ENCODE measurements around the gene RPLP2.

RPLP2 gene

GRCh38 chr11:764322-765024 lies 45.3 kb upstream of the RPLP2 start:
- H3K36me3 ChIP-seq (ENCODE audit: insufficient read depth, low read length): peaks cover 80% of the 10 kb centered on the region
- H3K27ac ChIP-seq (ENCODE audit: low read length): no peak overlapping the region
- H4K20me1 ChIP-seq (ENCODE audit: insufficient read depth, low read length): peaks cover 45% of the 10 kb centered on the region
- no peak overlapping the region for H2AFZ ChIP-seq (ENCODE audit: low read depth, low read length)
- DNase-seq (no peak), ATAC-seq (ENCODE audit: insufficient read depth, low read depth) (no peak)
- H3K79me2 ChIP-seq (ENCODE audit: insufficient read depth, low read length): no peaks in the 10 kb centered on the region; the same call in 1 of the 2 replicates
- no peaks in the 10 kb centered on the region for H3K27me3 ChIP-seq (ENCODE audit: insufficient read depth, low read length, poor library complexity)
- H3K9ac ChIP-seq (ENCODE audit: low read depth, low read length): no peak overlapping the region
- H3K4me1 ChIP-seq (ENCODE audit: insufficient read depth, low read length): no peaks in the 10 kb centered on the region
- no peak overlapping the region for H3K4me3 ChIP-seq (ENCODE audit: low read depth in 1 of 2, low read length in 2 of 2)
- TF ChIP-seq EZH2 (IDR thresholded peaks at IDR 0.05; ENCODE audit: borderline replicate concordance, low read depth, low read length, severe bottlenecking): no peak
- TF ChIP-seq, protein P1, sequence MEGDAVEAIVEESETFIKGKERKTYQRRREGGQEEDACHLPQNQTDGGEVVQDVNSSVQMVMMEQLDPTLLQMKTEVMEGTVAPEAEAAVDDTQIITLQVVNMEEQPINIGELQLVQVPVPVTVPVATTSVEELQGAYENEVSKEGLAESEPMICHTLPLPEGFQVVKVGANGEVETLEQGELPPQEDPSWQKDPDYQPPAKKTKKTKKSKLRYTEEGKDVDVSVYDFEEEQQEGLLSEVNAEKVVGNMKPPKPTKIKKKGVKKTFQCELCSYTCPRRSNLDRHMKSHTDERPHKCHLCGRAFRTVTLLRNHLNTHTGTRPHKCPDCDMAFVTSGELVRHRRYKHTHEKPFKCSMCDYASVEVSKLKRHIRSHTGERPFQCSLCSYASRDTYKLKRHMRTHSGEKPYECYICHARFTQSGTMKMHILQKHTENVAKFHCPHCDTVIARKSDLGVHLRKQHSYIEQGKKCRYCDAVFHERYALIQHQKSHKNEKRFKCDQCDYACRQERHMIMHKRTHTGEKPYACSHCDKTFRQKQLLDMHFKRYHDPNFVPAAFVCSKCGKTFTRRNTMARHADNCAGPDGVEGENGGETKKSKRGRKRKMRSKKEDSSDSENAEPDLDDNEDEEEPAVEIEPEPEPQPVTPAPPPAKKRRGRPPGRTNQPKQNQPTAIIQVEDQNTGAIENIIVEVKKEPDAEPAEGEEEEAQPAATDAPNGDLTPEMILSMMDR (IDR thresholded peaks at IDR 0.05; ENCODE audit: borderline replicate concordance, extremely low read depth, low read length, poor library complexity, severe bottlenecking): no peak
- no peak overlapping the region for H3K4me2 ChIP-seq (ENCODE audit: insufficient read depth, low read length)
- H3K9me3 ChIP-seq (ENCODE audit: insufficient read depth, low read length, severe bottlenecking): no peaks in the 10 kb centered on the region

- Histone ChIP-seq H3K36me3 (ENCODE audit: insufficient read depth, low read length) (peaks cover 78% of the 10 kb centered on the region), H3K4me1 (ENCODE audit: insufficient read depth, low read length) (no peaks in the 10 kb centered on the region), H3K79me2 (ENCODE audit: insufficient read depth, low read length) (no peaks in the 10 kb centered on the region; the same call in 1 of the 2 replicates), H3K27me3 (ENCODE audit: insufficient read depth, low read length, poor library complexity) (no peaks in the 10 kb centered on the region), H3K27ac (ENCODE audit: low read length) (no peak overlapping the region), H3K4me3 (ENCODE audit: low read depth in 1 of 2, low read length in 2 of 2) (no peak overlapping the region), H3K9me3 (ENCODE audit: insufficient read depth, low read length, severe bottlenecking) (no peaks in the 10 kb centered on the region), H2AFZ (ENCODE audit: low read depth, low read length) (no peak overlapping the region), H3K9ac (ENCODE audit: low read depth, low read length) (no peak overlapping the region), H3K4me2 (ENCODE audit: insufficient read depth, low read length) (no peak overlapping the region), H4K20me1 (ENCODE audit: insufficient read depth, low read length) (peaks cover 49% of the 10 kb centered on the region)
- no peak for TF ChIP-seq EZH2 (IDR thresholded peaks at IDR 0.05; ENCODE audit: borderline replicate concordance, low read depth, low read length, severe bottlenecking)
- TF ChIP-seq, protein P1 (IDR thresholded peaks at IDR 0.05; ENCODE audit: borderline replicate concordance, extremely low read depth, low read length, poor library complexity, severe bottlenecking): peak; percentile 84
- DNase-seq (peak; percentile 73), ATAC-seq (ENCODE audit: insufficient read depth, low read depth) (peak; percentile 73)
Observed at GRCh38 chr11:765025-765801, 44.6 kb upstream of the RPLP2 start.

GRCh38 chr11:765802-766091 lies 44.0 kb upstream of the RPLP2 start:
- no peaks in the 10 kb centered on the region for H3K27me3 ChIP-seq (ENCODE audit: insufficient read depth, low read length, poor library complexity)
- no peak for ATAC-seq (ENCODE audit: insufficient read depth, low read depth)
- no peak overlapping the region for H3K27ac ChIP-seq (ENCODE audit: low read length)
- H3K4me3 ChIP-seq (ENCODE audit: low read depth in 1 of 2, low read length in 2 of 2): no peak overlapping the region
- H3K9me3 ChIP-seq (ENCODE audit: insufficient read depth, low read length, severe bottlenecking): no peaks in the 10 kb centered on the region
- peaks cover 54% of the 10 kb centered on the region for H4K20me1 ChIP-seq (ENCODE audit: insufficient read depth, low read length)
- no peaks in the 10 kb centered on the region for H3K4me1 ChIP-seq (ENCODE audit: insufficient read depth, low read length)
- peaks cover 4% of the 10 kb centered on the region for H3K79me2 ChIP-seq (ENCODE audit: insufficient read depth, low read length)
- H3K36me3 ChIP-seq (ENCODE audit: insufficient read depth, low read length): peaks cover 81% of the 10 kb centered on the region
- H3K4me2 ChIP-seq (ENCODE audit: insufficient read depth, low read length): no peak overlapping the region
- H2AFZ ChIP-seq (ENCODE audit: low read depth, low read length): no peak overlapping the region
- TF ChIP-seq, protein P1 (IDR thresholded peaks at IDR 0.05; ENCODE audit: borderline replicate concordance, extremely low read depth, low read length, poor library complexity, severe bottlenecking): no peak
- no peak for TF ChIP-seq EZH2 (IDR thresholded peaks at IDR 0.05; ENCODE audit: borderline replicate concordance, low read depth, low read length, severe bottlenecking)
- DNase-seq: no peak
- no peak overlapping the region for H3K9ac ChIP-seq (ENCODE audit: low read depth, low read length)

All from DND-41 (cell line).